HEK293T (cell line): ENCODE data around the gene PPP1R12B.
"Not testable (repeated sequence)": the region's sequence is repeated elsewhere in the genome, so short reads cannot be mapped to it uniquely, and the experiment has no call there.

Source experiments
- CTCF ChIA-PET: fragments of 350-600 bp; formaldehyde crosslinking; extraction: SDS; loops from one replicate; lab custom pipeline; 2021; ENCODE audit warnings: antibody characterized with exemption, inconsistent platforms; lab: Yijun Ruan, JAX
- POLR2A ChIA-PET: fragments of 350-600 bp; formaldehyde crosslinking; extraction: SDS; loops from one replicate; lab custom pipeline; 2020; ENCODE audit warnings: antibody characterized with exemption, inconsistent platforms; lab: Yijun Ruan, JAX
- DNase-seq: peaks from one replicate; pipeline ENCODE4 v3.0.0; 2012; ENCODE audit warnings: mixed read lengths; ENCODE audit errors: extremely low spot score
- ARNT ChIP-seq: fragments of 450-650 bp; IDR thresholded peaks from 2 replicates; pipeline ENCODE4 v1.6.1; 2017; ENCODE audit warnings: mild to moderate bottlenecking
- BHLHE40 ChIP-seq: fragments of 450-650 bp; IDR thresholded peaks from 2 replicates; pipeline ENCODE4 v1.6.1; 2016; ENCODE audit warnings: mild to moderate bottlenecking, moderate library complexity, borderline replicate concordance
- CTBP1 ChIP-seq: fragments of 450-650 bp; IDR thresholded peaks from 2 replicates; pipeline ENCODE4 v1.6.1; 2016; ENCODE audit warnings: borderline replicate concordance
- ELF4 ChIP-seq: fragments of 450-650 bp; IDR thresholded peaks from 2 replicates; pipeline ENCODE4 v1.6.1; 2017; ENCODE audit warnings: antibody characterized with exemption
- FOXA1 ChIP-seq: fragments of 450-650 bp; IDR thresholded peaks from 2 replicates; pipeline ENCODE4 v1.6.1; 2016; ENCODE audit warnings: mild to moderate bottlenecking
- FOXK2 ChIP-seq: fragments of 450-650 bp; IDR thresholded peaks from 2 replicates; pipeline ENCODE4 v1.6.1; 2016; ENCODE audit warnings: mild to moderate bottlenecking
- FOXM1 ChIP-seq: fragments of 450-650 bp; IDR thresholded peaks from 2 replicates; pipeline ENCODE4 v1.6.1; 2017; ENCODE audit warnings: mild to moderate bottlenecking, borderline replicate concordance
- HDGF ChIP-seq: fragments of 450-650 bp; IDR thresholded peaks from 2 replicates; pipeline ENCODE4 v1.6.1; 2017; ENCODE audit warnings: antibody characterized with exemption, borderline replicate concordance
- L3MBTL2 ChIP-seq: fragments of 450-650 bp; conservative IDR thresholded peaks from 2 replicates; pipeline ENCODE4 v1.6.1; 2016; ENCODE audit warnings: mild to moderate bottlenecking
- LEF1 ChIP-seq: fragments of 450-650 bp; IDR thresholded peaks from 2 replicates; pipeline ENCODE4 v1.6.1; 2017; ENCODE audit warnings: mild to moderate bottlenecking, borderline replicate concordance
- NFRKB ChIP-seq: fragments of 450-650 bp; IDR thresholded peaks from 2 replicates; pipeline ENCODE4 v1.6.1; 2016; ENCODE audit warnings: mild to moderate bottlenecking, moderate library complexity
- SP1 ChIP-seq: fragments of 450-650 bp; IDR thresholded peaks from 2 replicates; pipeline ENCODE4 v1.6.1; 2017
- SUZ12 ChIP-seq: fragments of 450-650 bp; IDR thresholded peaks from 2 replicates; pipeline ENCODE4 v1.6.1; 2016; ENCODE audit warnings: mild to moderate bottlenecking
- TARDBP ChIP-seq: fragments of 450-650 bp; IDR thresholded peaks from 2 replicates; pipeline ENCODE4 v1.6.1; 2016
- ZNF384 ChIP-seq: fragments of 450-650 bp; IDR thresholded peaks from 2 replicates; pipeline ENCODE4 v1.6.1; 2016
- TF ChIP-seq, protein P1 (sequence below): fragments of 450-650 bp; IDR thresholded peaks from 2 replicates; pipeline ENCODE4 v1.6.1; 2016

PPP1R12B gene

GRCh38 chr1:202632241-202632640 is 283.7 kb downstream of the PPP1R12B start:
- DNase-seq: no peak
- no peak for TF ChIP-seq HDGF
- no peak for TF ChIP-seq CTBP1
- TF ChIP-seq ELF4: no peak
- no peak for TF ChIP-seq NFRKB
- TF ChIP-seq TARDBP: no peak
- TF ChIP-seq ZNF384: no peak
- TF ChIP-seq L3MBTL2: no peak
- no peak for TF ChIP-seq FOXK2
- no peak for TF ChIP-seq LEF1
- TF ChIP-seq ARNT: no peak
- no peak for TF ChIP-seq BHLHE40
- TF ChIP-seq SUZ12: no peak
- TF ChIP-seq, protein P1, sequence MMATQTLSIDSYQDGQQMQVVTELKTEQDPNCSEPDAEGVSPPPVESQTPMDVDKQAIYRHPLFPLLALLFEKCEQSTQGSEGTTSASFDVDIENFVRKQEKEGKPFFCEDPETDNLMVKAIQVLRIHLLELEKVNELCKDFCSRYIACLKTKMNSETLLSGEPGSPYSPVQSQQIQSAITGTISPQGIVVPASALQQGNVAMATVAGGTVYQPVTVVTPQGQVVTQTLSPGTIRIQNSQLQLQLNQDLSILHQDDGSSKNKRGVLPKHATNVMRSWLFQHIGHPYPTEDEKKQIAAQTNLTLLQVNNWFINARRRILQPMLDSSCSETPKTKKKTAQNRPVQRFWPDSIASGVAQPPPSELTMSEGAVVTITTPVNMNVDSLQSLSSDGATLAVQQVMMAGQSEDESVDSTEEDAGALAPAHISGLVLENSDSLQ: no peak
- no peak for TF ChIP-seq FOXM1
- TF ChIP-seq FOXA1: no peak
- no peak for TF ChIP-seq SP1
- ChIA-PET POLR2A (no interaction called here), CTCF (no interaction called here)

DNA sequence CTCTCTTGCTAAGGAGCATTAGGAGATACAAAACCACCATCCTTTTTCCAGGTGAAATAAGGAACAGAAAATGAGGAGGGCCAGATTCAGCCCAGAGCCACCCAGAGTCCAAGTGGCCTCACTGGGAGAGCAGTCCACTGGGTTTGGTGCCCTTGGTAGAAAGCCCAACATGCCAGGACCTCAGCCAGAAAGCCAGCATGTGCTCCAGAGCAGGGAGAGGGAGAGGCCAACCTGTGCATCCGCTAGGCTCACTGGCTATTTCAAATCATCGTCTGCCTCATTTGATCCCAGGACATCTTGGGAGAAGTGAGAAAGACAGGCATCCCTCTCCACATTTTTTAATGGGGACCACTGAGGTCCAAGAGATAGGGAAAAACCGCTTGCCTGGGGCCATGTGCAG is 287.7 kb downstream of the PPP1R12B start:
- CTCF ChIA-PET, DNase-seq, POLR2A ChIA-PET: not testable (repeated sequence)

DNA sequence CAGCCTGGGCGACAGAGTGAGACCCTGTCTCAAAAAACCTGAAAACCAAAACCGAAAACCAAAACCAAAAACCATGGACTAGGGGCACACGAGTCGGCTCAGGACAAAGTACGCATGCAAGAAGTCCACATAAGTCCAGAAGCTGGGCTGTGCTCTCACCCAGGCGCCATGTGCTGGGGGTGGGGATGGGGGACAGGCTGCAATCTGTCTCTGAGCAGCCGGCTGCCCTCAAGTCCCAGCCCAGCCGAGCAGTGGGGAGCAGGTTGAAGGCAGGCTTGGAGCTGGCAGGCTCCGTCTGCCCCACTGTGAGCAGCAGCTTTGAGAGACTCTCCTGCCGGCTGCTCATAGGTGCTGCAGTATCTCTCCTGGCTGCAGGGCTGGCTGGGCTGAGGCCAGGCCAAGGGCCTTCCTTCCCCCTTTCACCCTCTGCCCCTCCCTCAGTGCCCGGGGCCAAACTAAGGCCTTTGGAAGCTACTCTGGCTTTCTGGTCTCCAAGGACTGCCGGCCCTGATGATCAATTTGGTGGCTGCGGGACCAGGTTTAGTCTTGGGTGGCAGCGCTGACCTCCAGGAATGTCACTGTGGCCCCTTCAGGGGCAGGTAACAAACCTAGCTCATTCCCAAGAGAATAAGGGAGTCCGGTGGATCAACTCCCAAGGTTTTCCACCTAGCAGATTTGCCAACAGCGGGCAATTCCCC is 289.0 kb downstream of the PPP1R12B start:
- CTCF ChIA-PET, POLR2A ChIA-PET, DNase-seq: not testable (repeated sequence)

- no peak for TF ChIP-seq ARNT
- TF ChIP-seq L3MBTL2: no peak
- no peak for TF ChIP-seq ZNF384
- TF ChIP-seq ELF4: no peak
- TF ChIP-seq NFRKB: no peak
- TF ChIP-seq, protein P1: no peak
- TF ChIP-seq HDGF: no peak
- TF ChIP-seq FOXK2: no peak
- TF ChIP-seq SUZ12: no peak
- TF ChIP-seq CTBP1: no peak
- TF ChIP-seq BHLHE40: no peak
- no peak for TF ChIP-seq FOXM1
- TF ChIP-seq SP1: no peak
- TF ChIP-seq FOXA1: no peak
- TF ChIP-seq TARDBP: no peak
- TF ChIP-seq LEF1: no peak
- POLR2A ChIA-PET: interaction anchor here (0.6 kb wide), 1 partner anchor 607 kb away, joined by 4 read pairs; no protein-coding TSS in a partner anchor
- CTCF ChIA-PET: no interaction called here
- DNase-seq: no peak
Measured at GRCh38 chr1:202638019-202638700, 289.7 kb downstream of the PPP1R12B start.

DNA sequence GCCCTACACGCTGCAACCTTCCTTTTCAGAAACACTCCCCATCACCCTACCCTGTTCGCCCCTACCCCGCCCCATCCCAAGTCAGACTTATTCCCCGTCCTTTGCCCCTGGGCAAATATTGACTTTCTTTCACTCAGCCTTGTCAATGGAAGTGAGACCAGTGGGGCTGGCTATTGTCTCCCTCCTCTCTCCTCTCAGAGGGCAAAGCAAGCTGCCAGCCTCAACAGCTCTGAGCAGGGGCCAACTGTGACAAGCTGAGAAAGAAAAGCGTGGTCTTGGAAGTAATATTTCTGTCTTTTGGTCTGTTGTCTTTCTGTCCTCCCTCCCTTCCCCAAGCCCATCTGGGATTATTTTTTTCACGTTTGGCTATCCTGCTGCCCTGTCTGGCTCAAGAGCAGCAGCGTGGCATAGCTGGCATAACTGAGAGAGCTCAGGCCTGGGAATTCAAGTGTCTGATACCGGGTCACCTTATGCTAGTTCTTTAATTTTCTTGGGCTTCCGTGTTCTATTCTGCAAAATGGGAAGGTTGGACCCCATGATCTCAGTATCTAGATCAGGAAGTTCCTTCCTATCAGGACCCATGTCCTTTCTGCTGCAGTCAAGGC is 290.3 kb downstream of the PPP1R12B start:
- POLR2A ChIA-PET, DNase-seq, CTCF ChIA-PET: not testable (repeated sequence)

DNA sequence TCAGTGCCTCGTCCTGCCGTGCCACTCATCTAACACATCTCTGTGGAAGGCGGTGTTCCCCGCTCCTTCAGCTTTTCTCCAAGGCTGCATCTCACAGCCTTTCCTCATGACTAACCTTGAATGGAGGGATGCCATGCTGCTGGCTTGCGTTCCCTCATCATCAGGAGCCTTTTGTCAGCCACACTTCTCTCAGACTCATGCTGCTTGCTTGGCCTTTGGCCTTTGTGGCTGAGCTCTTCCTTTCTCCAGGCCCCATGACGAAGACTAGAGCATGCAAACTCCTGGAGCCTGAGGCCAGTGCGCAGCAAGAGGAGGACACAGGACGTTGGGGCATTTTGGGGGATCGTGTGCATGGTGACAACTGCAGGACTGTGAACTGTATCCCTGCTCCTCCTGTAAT is 291.0 kb downstream of the PPP1R12B start:
- POLR2A ChIA-PET: no interaction called here
- CTCF ChIA-PET: no interaction called here

DNA sequence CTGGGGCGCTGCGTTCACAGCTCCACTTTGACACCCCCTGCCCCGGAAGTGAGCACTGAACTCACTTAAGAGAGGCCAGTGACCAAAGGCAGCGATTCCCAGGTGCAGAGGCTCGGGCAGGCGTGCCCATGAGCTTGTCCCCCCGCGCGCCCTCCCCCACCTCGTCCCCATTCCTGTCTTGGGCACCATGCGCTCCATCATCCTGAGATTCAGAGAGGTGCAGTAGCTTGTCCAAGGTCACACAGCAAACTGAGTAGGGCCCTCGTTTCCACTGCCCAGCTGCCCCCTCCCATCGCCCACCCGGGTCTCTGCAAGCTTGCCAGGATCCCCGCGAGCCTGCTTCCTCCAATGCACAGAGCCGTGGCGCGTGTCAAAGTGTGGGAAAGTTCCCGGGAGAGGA is 293.7 kb downstream of the PPP1R12B start:
- POLR2A ChIA-PET: no interaction called here

More for the DNA sequence above, 291.0 kb downstream of the PPP1R12B start:
- DNase-seq: no peak
- TF ChIP-seq BHLHE40 (no peak), SUZ12 (no peak)

More for the DNA sequence above, 293.7 kb downstream of the PPP1R12B start:
- TF ChIP-seq SP1 (no peak), ELF4 (no peak), BHLHE40 (no peak), SUZ12 (no peak), LEF1 (no peak), FOXM1 (no peak), L3MBTL2 (no peak), HDGF (no peak), FOXK2 (no peak), ZNF384 (no peak), ARNT (no peak), TARDBP (no peak), FOXA1 (no peak), NFRKB (no peak), CTBP1 (no peak)
- TF ChIP-seq, protein P1: no peak
- no peak for DNase-seq
- CTCF ChIA-PET: no interaction called here
